IMR-90 (cell line): ENCODE data around the gene EXOC3L4. TPM values are rescaled to one million over a fixed set of nuclear protein-coding genes. Genes with fewer than 3 reads are reported as not detected.
A peak's percentile ranks its signal among the peaks of the same experiment; 100 is the strongest.

Experiments
- ATAC-seq: fragments of 200-7000 bp; cut with Tn5 transposase; 2 replicates; pipeline ENCODE4 v1.9.1; 2020; ENCODE audit warnings: low read depth, mild to moderate bottlenecking, moderate library complexity
- BruUV-seq: library from RNA; stranded (reverse); fragments of 400-500 nt; replicated peaks from 2 replicates; lab custom pipeline; 2021; lab: Mats Ljungman, UMichigan
- CTCF ChIA-PET: fragments of 300-600 bp; formaldehyde crosslinking; extraction: SDS; loops from one replicate; lab custom pipeline; 2021; ENCODE audit warnings: antibody characterized with exemption; lab: Yijun Ruan, JAX
- POLR2A ChIA-PET: fragments of 300-600 bp; sonication (Branson Sonifier 250); formaldehyde crosslinking; loops from one replicate; lab custom pipeline; 2022; ENCODE audit warnings: antibody characterized with exemption; ENCODE audit not compliant: unreplicated experiment; lab: Charles Lee
- DNase-seq: peaks from one replicate; pipeline ENCODE4 v3.0.0; 2013
- H2AFZ ChIP-seq: replicated peaks from 2 replicates; pipeline ENCODE3; 2013; ENCODE audit warnings: low read length, mild to moderate bottlenecking; ENCODE audit not compliant: poor library complexity
- H2AK5ac ChIP-seq: 2 replicates; pipeline ENCODE4 v1.6.1; 2013; ENCODE audit warnings: low read depth, low read length, inconsistent platforms
- H2AK9ac ChIP-seq: replicated peaks from 2 replicates; pipeline ENCODE3; 2013; ENCODE audit warnings: mild to moderate bottlenecking, low read depth, low read length, moderate library complexity; ENCODE audit not compliant: poor library complexity
- H2BK120ac ChIP-seq: 2 replicates; pipeline ENCODE4 v1.6.1; 2013; ENCODE audit warnings: low read depth, low read length, inconsistent platforms
- H2BK15ac ChIP-seq: 3 replicates; pipeline ENCODE4 v1.6.1; 2013; ENCODE audit warnings: low read depth, low read length, inconsistent platforms
- H2BK20ac ChIP-seq: 2 replicates; pipeline ENCODE4 v1.6.1; 2013; ENCODE audit warnings: low read depth, mild to moderate bottlenecking, inconsistent platforms, low read length, moderate library complexity
- H2BK5ac ChIP-seq: 2 replicates; pipeline ENCODE4 v1.6.1; 2013; ENCODE audit warnings: mild to moderate bottlenecking, low read depth, low read length, inconsistent platforms; ENCODE audit not compliant: poor library complexity, severe bottlenecking
- H3K14ac ChIP-seq: replicated peaks from 2 replicates; pipeline ENCODE4 v1.6.1; 2013; ENCODE audit warnings: low read depth, low read length, inconsistent platforms
- H3K18ac ChIP-seq: 2 replicates; pipeline ENCODE4 v1.6.1; 2013; ENCODE audit warnings: low read depth, low read length, control low read depth
- H3K23ac ChIP-seq: 2 replicates; pipeline ENCODE4 v1.6.1; 2013; ENCODE audit warnings: low read depth, low read length, inconsistent platforms
- H3K27ac ChIP-seq: 2 replicates; pipeline ENCODE4 v1.5.1; 2013; ENCODE audit warnings: mild to moderate bottlenecking, control low read depth, low read length; ENCODE audit not compliant: insufficient read depth
- H3K27me3 ChIP-seq: 2 replicates; pipeline ENCODE4 v1.6.1; 2013; ENCODE audit warnings: low read length; ENCODE audit not compliant: control insufficient read depth, insufficient read depth
- H3K36me3 ChIP-seq: 2 replicates; pipeline ENCODE4 v1.6.1; 2013; ENCODE audit warnings: low read length, mixed read lengths; ENCODE audit not compliant: control insufficient read depth, insufficient read depth
- H3K4ac ChIP-seq: 2 replicates; pipeline ENCODE4 v1.6.1; 2013; ENCODE audit warnings: low read depth, low read length, inconsistent platforms
- H3K4me1 ChIP-seq: 2 replicates; pipeline ENCODE4 v1.6.1; 2013; ENCODE audit warnings: low read length, mixed read lengths; ENCODE audit not compliant: control insufficient read depth, insufficient read depth
- H3K4me2 ChIP-seq: 2 replicates; pipeline ENCODE4 v1.6.1; 2013; ENCODE audit warnings: low read depth, mild to moderate bottlenecking, control low read depth, low read length, moderate library complexity
- H3K4me3 ChIP-seq: 2 replicates; pipeline ENCODE4 v1.5.1; 2013; ENCODE audit warnings: low read depth, mild to moderate bottlenecking, control low read depth, low read length, moderate library complexity; ENCODE audit not compliant: insufficient read depth
- H3K56ac ChIP-seq: 2 replicates; pipeline ENCODE4 v1.6.1; 2013; ENCODE audit warnings: low read length, inconsistent platforms; ENCODE audit not compliant: insufficient read depth; ENCODE audit errors: extremely low read depth
- H3K79me1 ChIP-seq, 2 experiments: 2 replicates each; pipeline ENCODE4 v1.6.1; 2013; ENCODE audit warnings: low read length in 2 of 2, inconsistent platforms in 1 of 2, low read depth in 1 of 2
- H3K9ac ChIP-seq: 2 replicates; pipeline ENCODE4 v1.6.1; 2013; ENCODE audit warnings: low read depth, low read length, control low read depth
- H3K9me1 ChIP-seq: 2 replicates; pipeline ENCODE4 v1.6.1; 2013; ENCODE audit warnings: low read length, inconsistent platforms; ENCODE audit not compliant: insufficient read depth
- H3K9me3 ChIP-seq: 2 replicates; pipeline ENCODE4 v1.6.1; 2013; ENCODE audit warnings: low read length; ENCODE audit not compliant: control insufficient read depth, insufficient read depth
- H4K20me1 ChIP-seq: 2 replicates; pipeline ENCODE4 v1.6.1; 2013; ENCODE audit warnings: low read length, inconsistent platforms; ENCODE audit not compliant: insufficient read depth
- H4K5ac ChIP-seq: 2 replicates; pipeline ENCODE4 v1.6.1; 2013; ENCODE audit warnings: mild to moderate bottlenecking, low read depth, low read length, control low read depth
- H4K8ac ChIP-seq, 2 experiments: 2 replicates each; pipeline ENCODE4 v1.6.1; 2013; ENCODE audit warnings: low read depth in 2 of 2, low read length in 2 of 2, control low read depth in 1 of 2, inconsistent platforms in 1 of 2
- H4K91ac ChIP-seq: 2 replicates; pipeline ENCODE4 v1.6.1; 2013; ENCODE audit warnings: low read depth, low read length, inconsistent platforms; ENCODE audit not compliant: insufficient read depth
- CEBPB ChIP-seq: IDR thresholded peaks from 2 replicates; pipeline ENCODE4 v1.6.1; 2012; ENCODE audit warnings: low read depth, low read length, improper control_type of control experiment
- MAZ ChIP-seq: IDR thresholded peaks from 2 replicates; pipeline ENCODE4 v1.6.1; 2012; ENCODE audit warnings: low read depth, mild to moderate bottlenecking, low read length, improper control_type of control experiment, moderate library complexity, borderline replicate concordance
- whole genome bisulfite sequencing, 2 experiments: methylation state at CpG; one replicate each; pipeline versions ENCODE4 v1.1.5 to v1.1.7; 2013; ENCODE audit warnings: missing lambda C conversion rate in 2 of 2; ENCODE audit not compliant: insufficient read length in 1 of 2; ENCODE audit errors: extremely low coverage in 2 of 2; 5-methylcytosine and 5-hydroxymethylcytosine counted together
- dilution Hi-C: fragments of 300-500 bp; cut with HindIII; formaldehyde crosslinking; loops from one replicate; pipeline ENCODE4 v1.14.3; 2018; ENCODE audit warnings: low sequenced_read_pairs; ENCODE audit not compliant: unreplicated experiment
- in situ Hi-C: fragments of 300-500 bp; cut with MboI; formaldehyde crosslinking; loops from 3 replicates; pipeline ENCODE4 v1.14.3; 2019; ENCODE audit warnings: low sequenced_read_pairs, inconsistent platforms, mixed read lengths
- intact Hi-C: fragments of 100-400 bp; cut with micrococcal nuclease; formaldehyde crosslinking; loops from 2 replicates; pipeline ENCODE4 v1.10.0; 2022
- polyA plus RNA-seq, 3 experiments: library from polyadenylated mRNA; depleted of rRNA; stranded (reverse); fragments of >200 nt; gene quantifications; 2 replicates each; pipeline ENCODE4 v1.2.3, GENCODE V29; 2012; ENCODE audit warnings: low replicate concordance in 1 of 3
- total RNA-seq: library from RNA; depleted of rRNA; stranded (reverse); fragments of >200 nt; gene quantifications from 2 replicates; pipeline ENCODE4 v1.2.3, GENCODE V29; 2012

The EXOC3L4 gene
- total and polyA plus RNA-seq, 2 of the 4 experiments (the other 2 are of a cell fraction) = not detected

GRCh38 chr14:103121846-103122584 lies 27.5 kb downstream of the EXOC3L4 start:
- H2BK15ac ChIP-seq = no peak overlapping the region
- H2AK5ac ChIP-seq = peak overlapping the region; percentile 58; the same call in 1 of the 2 replicates
- no peaks in the 10 kb centered on the region for H3K9me1 ChIP-seq
- no peaks in the 10 kb centered on the region for H3K36me3 ChIP-seq
- no peak overlapping the region for H3K18ac ChIP-seq
- no peaks in the 10 kb centered on the region for H3K9me3 ChIP-seq
- H3K4ac ChIP-seq = 0 out of 2 replicates have a peak overlapping the region, but pooled peaks have one; percentile 41
- no peak overlapping the region; the same call in 1 of the 2 replicates for H3K4me2 ChIP-seq
- H3K79me1 ChIP-seq = no peaks in the 10 kb centered on the region
- ChIA-PET CTCF (no interaction called here), POLR2A (no interaction called here)
- peaks cover 6% of the 10 kb centered on the region; the same call in 1 of the 2 replicates for H3K27me3 ChIP-seq
- no peak overlapping the region for H2BK20ac ChIP-seq
- BruUV-seq = no TSS peak
- no peak overlapping the region for H3K4me3 ChIP-seq
- H3K56ac ChIP-seq = no peak overlapping the region
- peak overlapping the region; percentile 47 for H2AK9ac ChIP-seq
- peak overlapping the region; percentile 45 to 63; a peak in 1 of 4 replicates for H4K8ac ChIP-seq
- dilution Hi-C loops = no loop called here
- no peak overlapping the region; the same call in 1 of the 2 replicates for H3K27ac ChIP-seq
- H3K4me1 ChIP-seq = peaks cover 20% of the 10 kb centered on the region
- H3K9ac ChIP-seq = no peak overlapping the region
- peak; percentile 56 for ATAC-seq
- H2BK5ac ChIP-seq = no peak overlapping the region
- peak overlapping the region; percentile 30; the same call in 1 of the 2 replicates for H4K91ac ChIP-seq
- no peak overlapping the region for H2BK120ac ChIP-seq
- peak; percentile 53 for DNase-seq
- H3K14ac ChIP-seq = no peak overlapping the region
- peak overlapping the region; percentile 71 for H2AFZ ChIP-seq
- WGBS, 2 experiments = 47% methylated on average over 3 of the region's 23 CpGs; no CpG with 5 or more reads in 1 of the 2 experiments
- no peaks in the 10 kb centered on the region for H4K20me1 ChIP-seq
- no peak overlapping the region for H3K23ac ChIP-seq
- no peak overlapping the region; the same call in 1 of the 2 replicates for H4K5ac ChIP-seq
- intact Hi-C loops = no loop called here
- TF ChIP-seq CEBPB (peak; percentile 77), MAZ (no peak)
- in situ Hi-C loops = no loop called here
